ENCODE measurements around the gene NFKBIE. TPM values are rescaled to one million over a fixed set of nuclear protein-coding genes. Genes with fewer than 3 reads are reported as not detected.

Gene NFKBIE
- total RNA-seq, 1 donor from 2014 or later, result 10.4 TPM

- H3K9me3 ChIP-seq, result no peaks in the 10 kb centered on the region
- no peaks in the 10 kb centered on the region for H3K4me1 ChIP-seq
- intact Hi-C loops (cut with DNase I), result no loop called here
- ATAC-seq (no peak), DNase-seq (no peak)
- peak overlapping the region; percentile 32 for H3K4me3 ChIP-seq
- no peaks in the 10 kb centered on the region for H3K36me3 ChIP-seq
- TF ChIP-seq, protein P1, sequence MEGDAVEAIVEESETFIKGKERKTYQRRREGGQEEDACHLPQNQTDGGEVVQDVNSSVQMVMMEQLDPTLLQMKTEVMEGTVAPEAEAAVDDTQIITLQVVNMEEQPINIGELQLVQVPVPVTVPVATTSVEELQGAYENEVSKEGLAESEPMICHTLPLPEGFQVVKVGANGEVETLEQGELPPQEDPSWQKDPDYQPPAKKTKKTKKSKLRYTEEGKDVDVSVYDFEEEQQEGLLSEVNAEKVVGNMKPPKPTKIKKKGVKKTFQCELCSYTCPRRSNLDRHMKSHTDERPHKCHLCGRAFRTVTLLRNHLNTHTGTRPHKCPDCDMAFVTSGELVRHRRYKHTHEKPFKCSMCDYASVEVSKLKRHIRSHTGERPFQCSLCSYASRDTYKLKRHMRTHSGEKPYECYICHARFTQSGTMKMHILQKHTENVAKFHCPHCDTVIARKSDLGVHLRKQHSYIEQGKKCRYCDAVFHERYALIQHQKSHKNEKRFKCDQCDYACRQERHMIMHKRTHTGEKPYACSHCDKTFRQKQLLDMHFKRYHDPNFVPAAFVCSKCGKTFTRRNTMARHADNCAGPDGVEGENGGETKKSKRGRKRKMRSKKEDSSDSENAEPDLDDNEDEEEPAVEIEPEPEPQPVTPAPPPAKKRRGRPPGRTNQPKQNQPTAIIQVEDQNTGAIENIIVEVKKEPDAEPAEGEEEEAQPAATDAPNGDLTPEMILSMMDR (IDR thresholded peaks at IDR 0.05), result no peak
- H3K27me3 ChIP-seq (ENCODE audit: low read depth), result peaks cover 52% of the 10 kb centered on the region
- H3K27ac ChIP-seq, result no peak overlapping the region
Measured at GRCh38 chr6:44270526-44271405, 5.4 kb upstream of the NFKBIE start.

DNA sequence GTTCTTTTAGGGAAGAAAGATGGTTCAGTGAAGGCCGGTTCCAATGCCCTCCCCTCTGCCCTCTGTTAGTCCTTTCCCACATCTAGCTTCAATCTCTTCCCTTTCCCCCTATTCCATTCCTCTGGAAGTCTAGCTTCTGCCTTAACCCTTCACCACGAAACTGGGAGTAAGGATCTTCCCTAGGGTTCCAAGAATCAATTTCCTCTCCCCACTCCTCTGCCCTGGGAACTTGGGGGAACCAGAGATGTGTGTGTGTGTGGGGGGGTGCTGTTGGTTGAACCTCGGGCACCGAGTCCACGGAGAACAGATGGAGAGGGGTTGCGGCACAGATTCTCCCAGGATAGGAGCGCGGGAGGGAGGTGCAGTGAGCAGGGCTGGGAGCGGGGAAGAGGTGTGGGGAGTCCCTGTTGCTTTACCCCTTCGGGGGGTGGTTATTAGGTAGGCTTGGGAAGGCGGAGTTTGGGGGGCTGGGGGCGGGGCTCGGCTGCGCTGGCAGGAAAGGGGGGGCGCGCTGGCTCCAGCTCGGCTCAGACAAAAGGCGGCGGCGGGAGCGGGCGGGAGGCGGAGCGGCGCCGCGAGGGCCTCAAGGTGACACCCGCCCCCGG lies 4.7 kb upstream of the NFKBIE start, which contains the start of gene TMEM151B:
Gene TMEM151B, plus strand, starts transcription at position 530 of the 605 bp plus-strand sequence. CDS start 293 bp downstream, outside the sequence.
- Histone ChIP-seq H3K4me1 (no peaks in the 10 kb centered on the region), H3K27ac (no peak within 1 kb of the TSS), H3K4me3 (peak within 1 kb of the TSS; percentile 32), H3K27me3 (ENCODE audit: low read depth) (peaks cover 45% of the 10 kb centered on the region), H3K9me3 (no peaks in the 10 kb centered on the region), H3K36me3 (no peaks in the 10 kb centered on the region)
- no peak for DNase-seq
- TF ChIP-seq, protein P1 (IDR thresholded peaks at IDR 0.05), result no peak
- no peak for ATAC-seq
- intact Hi-C loops (cut with DNase I), result no loop called here

DNA sequence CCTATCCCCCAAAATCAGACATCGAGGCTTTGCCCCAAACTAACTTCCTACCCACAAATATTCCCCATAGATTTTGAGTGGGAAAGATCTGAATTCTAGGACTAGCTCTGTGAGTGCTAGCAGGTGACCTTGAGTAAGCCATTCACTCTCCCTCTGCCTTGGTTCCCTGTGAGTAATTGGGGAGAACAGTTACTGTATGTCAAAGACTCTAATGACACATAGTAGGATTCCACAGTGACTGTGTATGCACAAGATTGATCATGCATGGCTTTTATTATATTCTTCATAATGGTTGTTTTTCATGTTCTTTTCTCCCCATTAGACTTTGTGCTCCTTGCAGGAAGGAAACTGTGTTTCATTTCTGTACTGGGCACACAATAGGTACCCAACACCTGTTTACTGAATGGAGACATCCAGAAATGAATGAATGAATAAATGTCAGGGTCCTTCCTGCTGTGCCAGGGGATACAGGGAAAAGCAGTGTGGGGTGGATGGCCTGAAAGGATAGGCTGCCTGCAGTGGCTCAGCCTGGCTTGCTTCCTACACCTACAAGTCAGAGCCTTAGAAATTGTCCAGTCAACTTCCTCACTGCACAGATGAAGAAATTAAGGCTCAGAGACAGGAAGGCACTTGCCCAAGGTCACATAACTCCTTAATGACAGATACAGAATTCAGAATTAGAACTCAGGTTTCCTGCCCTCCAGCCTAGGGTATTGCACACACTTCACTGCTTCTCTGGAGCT lies 4.0 kb upstream of the NFKBIE start:
- H3K27ac ChIP-seq, result no peak overlapping the region
- intact Hi-C loops (cut with DNase I), result no loop called here
- no peaks in the 10 kb centered on the region for H3K36me3 ChIP-seq
- TF ChIP-seq, protein P1 (IDR thresholded peaks at IDR 0.05), result no peak
- H3K4me1 ChIP-seq, result peaks cover 6% of the 10 kb centered on the region
- H3K27me3 ChIP-seq (ENCODE audit: low read depth), result peaks cover 42% of the 10 kb centered on the region
- DNase-seq (no peak), ATAC-seq (no peak)
- H3K9me3 ChIP-seq, result no peaks in the 10 kb centered on the region
- H3K4me3 ChIP-seq, result no peak overlapping the region

DNA sequence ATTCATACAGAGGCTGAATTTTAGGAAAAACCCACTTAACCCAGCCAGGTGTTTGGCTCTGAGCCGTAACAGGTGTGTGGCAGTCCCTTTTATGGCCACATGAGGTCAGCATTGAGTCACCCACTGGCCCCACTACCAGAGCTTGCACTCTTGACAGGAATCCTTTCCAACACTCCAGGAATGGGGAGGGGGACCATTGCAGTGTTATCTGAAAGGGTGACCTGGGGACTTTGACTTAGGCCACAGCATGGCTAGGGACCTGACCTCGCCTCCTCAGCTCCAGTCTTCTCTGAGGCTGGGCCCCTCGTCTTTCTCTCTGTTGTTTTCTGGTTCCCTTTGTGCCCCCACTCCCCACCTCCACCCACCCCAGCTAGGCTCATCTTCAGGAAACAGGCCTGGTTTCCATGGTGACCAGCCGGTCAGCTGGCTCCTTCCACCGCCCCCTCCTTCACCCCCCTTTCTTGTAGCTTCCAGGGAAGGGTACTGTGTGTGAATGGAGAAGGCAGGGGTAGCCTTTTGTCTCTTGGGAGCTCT lies 2.8 kb upstream of the NFKBIE start:
- Histone ChIP-seq H3K4me1 (peaks cover 18% of the 10 kb centered on the region), H3K4me3 (no peak overlapping the region), H3K27ac (no peak overlapping the region), H3K36me3 (no peaks in the 10 kb centered on the region), H3K27me3 (ENCODE audit: low read depth) (peaks cover 34% of the 10 kb centered on the region), H3K9me3 (no peaks in the 10 kb centered on the region)
- intact Hi-C loops (cut with DNase I), result no loop called here
- DNase-seq (peak; percentile 52), ATAC-seq (peak; percentile 31 to 37)
- TF ChIP-seq, protein P1 (IDR thresholded peaks at IDR 0.05), result peak; percentile 87

DNA sequence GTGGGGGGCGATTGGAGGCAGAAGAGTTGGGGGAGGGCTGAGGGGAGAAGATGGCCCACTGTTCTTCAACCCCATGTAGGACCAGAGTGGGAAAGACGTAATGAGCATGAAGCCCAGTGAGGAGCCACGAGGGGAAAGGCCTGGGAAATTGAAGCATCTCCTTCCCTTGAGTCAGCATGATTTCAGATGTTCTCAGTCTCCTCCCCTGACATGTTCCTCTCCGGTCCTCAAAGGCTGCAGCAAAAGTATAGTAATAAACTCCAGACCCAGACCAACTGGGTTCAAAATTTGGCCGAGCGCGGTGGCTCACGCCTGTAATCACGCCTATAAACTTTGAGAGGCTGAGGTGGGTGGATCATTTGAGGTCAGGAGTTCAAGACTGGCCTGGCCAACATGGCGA lies 1.9 kb upstream of the NFKBIE start:
- DNase-seq (peak; percentile 20), ATAC-seq (no peak)
- H3K36me3 ChIP-seq, result no peaks in the 10 kb centered on the region
- H3K27ac ChIP-seq, result no peak overlapping the region
- intact Hi-C loops (cut with DNase I), result no loop called here
- no peaks in the 10 kb centered on the region for H3K9me3 ChIP-seq
- TF ChIP-seq, protein P1 (IDR thresholded peaks at IDR 0.05), result no peak
- peaks cover 27% of the 10 kb centered on the region for H3K4me1 ChIP-seq
- no peak overlapping the region for H3K4me3 ChIP-seq
- H3K27me3 ChIP-seq (ENCODE audit: low read depth), result peaks cover 25% of the 10 kb centered on the region

All from lower lobe of right lung (tissue), 2 donors.